Psoas muscle (tissue), 8 donors: ENCODE results near the gene HOXD8. TPM values are rescaled to one million over a fixed set of nuclear protein-coding genes. Genes with fewer than 3 reads are reported as not detected.

Experiments
- ATAC-seq, 4 donors: fragments of 200-7000 bp; cut with Tn5 transposase; one replicate each; pipeline ENCODE4 v1.9.1; 2020; ENCODE audit warnings: moderate library complexity in 3 of 4, mild to moderate bottlenecking in 2 of 4
- DNase-seq, 2 donors: peaks; one replicate each; pipeline ENCODE4 v3.0.0-alpha.2; 2020
- H3K27ac ChIP-seq: fragments of 200-600 bp; one replicate; pipeline ENCODE4 v1.8.0; 2022
- H3K27me3 ChIP-seq, 3 donors: fragments of 200-600 bp in 1 of 3; one replicate each; pipeline versions ENCODE4 v1.6.1 to v1.8.0; 2013 to 2022; ENCODE audit warnings: low read length in 2 of 3, mild to moderate bottlenecking in 2 of 3, moderate library complexity in 1 of 3; ENCODE audit not compliant: insufficient read depth in 3 of 3
- H3K36me3 ChIP-seq, 2 donors: fragments of 200-600 bp in 1 of 2; one replicate each; pipeline versions ENCODE4 v1.6.1 to v1.8.0; 2013 to 2022; ENCODE audit warnings: low read depth in 1 of 2, mild to moderate bottlenecking in 1 of 2, moderate library complexity in 1 of 2; ENCODE audit not compliant: insufficient read depth in 1 of 2
- H3K4me1 ChIP-seq: fragments of 200-600 bp; one replicate; pipeline ENCODE4 v1.8.0; 2022
- H3K4me3 ChIP-seq: fragments of 200-600 bp; one replicate; pipeline ENCODE4 v1.8.0; 2022; ENCODE audit warnings: mild to moderate bottlenecking
- H3K9me3 ChIP-seq: fragments of 200-600 bp; one replicate; pipeline ENCODE4 v1.8.0; 2022
- CTCF ChIP-seq: fragments of 200-600 bp; IDR thresholded peaks from one replicate; pipeline ENCODE4 v1.8.0; 2022; ENCODE audit warnings: antibody characterized with exemption
- WGBS, 3 donors: extraction: QIAGEN DNeasy Blood & Tissue Kit; methylation state at CpG; one replicate each; pipeline versions ENCODE4 v1.1.6 to v1.1.7; 2013; 5-methylcytosine and 5-hydroxymethylcytosine counted together
- intact Hi-C, 2 donors: fragments of 100-400 bp; cut with DNase I; formaldehyde crosslinking; loops; one replicate each; pipeline versions ENCODE4 v1.11.0 to v1.14.2; 2022
- polyA plus RNA-seq, 3 donors: library from polyadenylated mRNA; stranded (reverse); fragments of 200-250 nt; gene quantifications; one replicate each; pipeline ENCODE4 v1.2.3, GENCODE V29; 2013
- total RNA-seq, 4 donors: library from RNA; stranded (reverse); fragmentation: NEBNext Ultra II Directional in 2 of 4; extraction: Animal tissue kit (Norgen Biotek cat#: 25700) in 2 of 4; gene quantifications; one replicate each; pipeline versions ENCODE4 v1.2.1 to v1.2.4, GENCODE V29; 2021 to 2023
- donor health status: healthy with polysubstance abuse.
- donor health status: DM: no; HTN: no; CAD: no; lungs with moderate emphysema.
- donor health status: Bipolar disorder and iron deficiency.
- donor health status: healthy.
- donor health status: DM: yes; HTN: yes; CAD: no.
- donor health status: DM: no; HTN: no; CAD: no.
- donor health status: DM: no; HTN: no; CAD: no.
- donor health status: DM: yes; HTN: yes; CAD: no.

HOXD8 gene
- total and polyA plus RNA-seq, 7 donors = 3.3 to 52.5 (median 12.9) TPM

- 86 to 92% (median 90%) methylated on average over 4 of the region's 4 CpGs for WGBS, 3 donors
- Histone ChIP-seq H3K27ac (no peak overlapping the region), H3K9me3 (no peaks in the 10 kb centered on the region), H3K4me3 (no peak overlapping the region), H3K36me3 (peaks cover 0 to 11% of the 10 kb centered on the region in 2 donors), H3K4me1 (peaks cover 9% of the 10 kb centered on the region), H3K27me3 (no peaks in the 10 kb centered on the region)
- TF ChIP-seq CTCF = no peak
- intact Hi-C loops = no loop called here
- ATAC-seq (no peak), DNase-seq (no peak)
Observed at GRCh38 chr2:176145085-176145969, 15.8 kb downstream of the HOXD8 start.

GRCh38 chr2:176146101-176146500 lies 16.6 kb downstream of the HOXD8 start:
- Histone ChIP-seq H3K4me1 (peaks cover 9% of the 10 kb centered on the region), H3K27ac (no peak overlapping the region), H3K27me3 (no peaks in the 10 kb centered on the region), H3K36me3 (peaks cover 0 to 12% of the 10 kb centered on the region in 2 donors), H3K4me3 (no peak overlapping the region), H3K9me3 (no peaks in the 10 kb centered on the region)
- 24 to 47% (median 26%) methylated on average over 6 of the region's 6 CpGs for WGBS, 3 donors
- ATAC-seq (no peak), DNase-seq (no peak)
- no peak for TF ChIP-seq CTCF
- intact Hi-C loops = no loop called here

DNA sequence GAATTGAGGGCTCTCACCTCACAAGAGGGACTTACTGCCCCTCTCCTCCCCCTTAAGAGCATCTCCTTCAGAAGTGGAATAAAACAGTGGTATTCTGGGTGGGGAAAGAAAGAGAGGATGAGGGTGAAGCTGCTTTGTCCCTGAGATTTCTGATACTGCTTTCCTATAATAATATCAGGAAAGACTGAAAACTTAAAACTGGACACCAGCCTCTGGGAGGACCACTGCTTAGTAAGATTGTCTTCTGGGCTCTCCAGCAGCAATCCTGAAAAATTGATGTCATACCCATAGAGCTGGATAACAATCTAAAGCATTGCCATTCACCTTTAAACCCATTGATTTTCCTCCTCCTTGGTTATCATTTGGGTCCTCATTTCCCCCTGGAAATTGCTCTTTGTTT lies 17.1 kb downstream of the HOXD8 start:
- ATAC-seq = no peak
- no peak overlapping the region for H3K27ac ChIP-seq
- H3K27me3 ChIP-seq = no peaks in the 10 kb centered on the region
- intact Hi-C loops = no loop called here
- peaks cover 0 to 12% of the 10 kb centered on the region in 2 donors for H3K36me3 ChIP-seq
- no peak for DNase-seq
- peaks cover 9% of the 10 kb centered on the region for H3K4me1 ChIP-seq
- H3K4me3 ChIP-seq = no peak overlapping the region
- no peaks in the 10 kb centered on the region for H3K9me3 ChIP-seq
- no peak for TF ChIP-seq CTCF

GRCh38 chr2:176147210-176147799 lies 17.8 kb downstream of the HOXD8 start:
- no peak overlapping the region for H3K4me3 ChIP-seq
- DNase-seq (no peak), ATAC-seq (no peak)
- H3K4me1 ChIP-seq = peaks cover 9% of the 10 kb centered on the region
- intact Hi-C loops = no loop called here
- no peak overlapping the region for H3K27ac ChIP-seq
- H3K27me3 ChIP-seq = no peaks in the 10 kb centered on the region
- no peak for TF ChIP-seq CTCF
- WGBS, 3 donors = 86 to 87% (median 87%) methylated on average over 31 to 32 of the region's 32 CpGs
- peaks cover 0 to 12% of the 10 kb centered on the region in 2 donors for H3K36me3 ChIP-seq
- no peaks in the 10 kb centered on the region for H3K9me3 ChIP-seq
